ENCODE measurements around the gene RBBP8NL. TPM values are rescaled to one million over a fixed set of nuclear protein-coding genes. Genes with fewer than 3 reads are reported as not detected.
A peak's percentile ranks its signal among the peaks of the same experiment; 100 is the strongest.

RBBP8NL gene
- total RNA-seq, 4 donors from 2014 or later: not detected

- TF ChIP-seq CTCF (IDR thresholded peaks at IDR 0.05) (no peak), EP300 (IDR thresholded peaks at IDR 0.05) (no peak), POLR2A (IDR thresholded peaks at IDR 0.05) (no peak)
- 66 to 69% methylated on average over 17 to 19 of the region's 20 CpGs for WGBS, 2 donors
- Histone ChIP-seq H3K27ac (peak overlapping the region; percentile 80 to 98 (median 93)), H3K4me3 (peak overlapping the region; percentile 71 to 97 (median 88)), H3K4me1 (peaks cover 0 to 38% (median 22%) of the 10 kb centered on the region in 4 donors), H3K27me3 (no peaks in the 10 kb centered on the region), H3K9me3 (no peaks in the 10 kb centered on the region), H3K36me3 (peaks cover 0 to 51% (median 3%) of the 10 kb centered on the region in 3 donors)
- DNase-seq (ENCODE audit: low spot score in 2 of 2): no peak
These were observed 39.3 kb downstream of the RBBP8NL start for GRCh38 chr20:62387933-62388635.

- DNase-seq (ENCODE audit: low spot score in 2 of 2): no peak
- no peak for TF ChIP-seq CTCF (IDR thresholded peaks at IDR 0.05)
- no peak for TF ChIP-seq EP300 (IDR thresholded peaks at IDR 0.05)
- TF ChIP-seq POLR2A (IDR thresholded peaks at IDR 0.05): no peak
- 4% methylated on average over 31 to 43 of the region's 47 CpGs for WGBS, 2 donors
- H3K27ac ChIP-seq: peak overlapping the region; percentile 80 to 98 (median 93)
- no peaks in the 10 kb centered on the region for H3K27me3 ChIP-seq
- H3K9me3 ChIP-seq: no peaks in the 10 kb centered on the region
- peaks cover 0 to 43% (median 26%) of the 10 kb centered on the region in 4 donors for H3K4me1 ChIP-seq
- peak overlapping the region; percentile 71 to 97 (median 88) for H3K4me3 ChIP-seq
- peaks cover 0 to 44% (median 1%) of the 10 kb centered on the region in 3 donors for H3K36me3 ChIP-seq
These were observed 40.0 kb downstream of the RBBP8NL start for GRCh38 chr20:62387219-62387913.

GRCh38 chr20:62386383-62387218, 40.7 kb downstream of the RBBP8NL start, which contains the start of gene RPS21:
RPS21 (plus strand) TSS chr20:62387103; CDS start chr20:62387339, 236 bp downstream.
- WGBS, 2 donors: 0 to 1% methylated on average over 8 to 36 of the region's 83 CpGs
- Histone ChIP-seq H3K9me3 (no peaks in the 10 kb centered on the region), H3K4me3 (peak within 1 kb of the TSS; percentile 71 to 97 (median 88)), H3K27me3 (no peaks in the 10 kb centered on the region), H3K27ac (peak within 1 kb of the TSS; percentile 80 to 98 (median 93)), H3K36me3 (peaks cover 0 to 36% (median 0%) of the 10 kb centered on the region in 3 donors), H3K4me1 (peaks cover 0 to 45% (median 27%) of the 10 kb centered on the region in 4 donors)
- peak; percentile 85 to 86 for DNase-seq (ENCODE audit: low spot score in 2 of 2)
- TF ChIP-seq EP300 (IDR thresholded peaks at IDR 0.05) (peak; percentile 93 to 96), CTCF (IDR thresholded peaks at IDR 0.05) (peak in 1 of 5 experiments; percentile 40), POLR2A (IDR thresholded peaks at IDR 0.05) (peak; percentile 51 to 76)

- no peaks in the 10 kb centered on the region for H3K27me3 ChIP-seq
- no peaks in the 10 kb centered on the region for H3K36me3 ChIP-seq
- TF ChIP-seq EP300 (IDR thresholded peaks at IDR 0.05) (peak in 1 of 2 donors; percentile 10), CTCF (IDR thresholded peaks at IDR 0.05) (peak; percentile 86 to 93 (median 91)), POLR2A (IDR thresholded peaks at IDR 0.05) (no peak)
- no peak overlapping the region for H3K4me3 ChIP-seq
- H3K27ac ChIP-seq: peak overlapping the region in 2 of 4 donors; percentile 40 to 68
- no peaks in the 10 kb centered on the region for H3K9me3 ChIP-seq
- 36 to 47% methylated on average over 14 to 17 of the region's 18 CpGs for WGBS, 2 donors
- peak; percentile 49 to 68 for DNase-seq (ENCODE audit: low spot score in 2 of 2)
- H3K4me1 ChIP-seq: peaks cover 0 to 48% (median 26%) of the 10 kb centered on the region in 4 donors
These were observed 44.8 kb downstream of the RBBP8NL start for GRCh38 chr20:62382306-62383198.

Data from tibial nerve (tissue), 4 donors.